NCI-H2107 treated with DMSO at 0.1 percent for 48 hours (cell line): Measurements from ENCODE around the gene ZNF106.

Source experiments
- DNase-seq: peaks from one replicate; lab custom pipeline; 2025; ENCODE audit not compliant: unreplicated experiment; lab: John Stamatoyannopoulos, UW

Gene ZNF106

GRCh38 chr15:42482701-42483100 is 8.2 kb downstream of the ZNF106 start:
- no peak for DNase-seq

- no peak for DNase-seq
Observed at GRCh38 chr15:42474827-42475226, 16.1 kb downstream of the ZNF106 start.

- no peak for DNase-seq
Observed at GRCh38 chr15:42471002-42471401, 19.9 kb downstream of the ZNF106 start.

GRCh38 chr15:42465520-42466259 is 25.3 kb downstream of the ZNF106 start:
- DNase-seq, result no peak

- no peak for DNase-seq
Observed at GRCh38 chr15:42461261-42461660, 29.7 kb downstream of the ZNF106 start.

- DNase-seq, result no peak
Observed at GRCh38 chr15:42457445-42458442, 33.2 kb downstream of the ZNF106 start.

GRCh38 chr15:42456971-42457370 is 34.0 kb downstream of the ZNF106 start:
- no peak for DNase-seq

- DNase-seq, result no peak
Observed at GRCh38 chr15:42456531-42456930, 34.4 kb downstream of the ZNF106 start.

- DNase-seq, result no peak
Observed at GRCh38 chr15:42453826-42454225, 37.1 kb downstream of the ZNF106 start.

- DNase-seq, result no peak
Observed at GRCh38 chr15:42450425-42450790, 40.5 kb downstream of the ZNF106 start.

GRCh38 chr15:42449770-42450424 is 41.0 kb downstream of the ZNF106 start:
- no peak for DNase-seq

GRCh38 chr15:42448281-42448680 is 42.7 kb downstream of the ZNF106 start:
- DNase-seq, result no peak

GRCh38 chr15:42447599-42447998 is 43.3 kb downstream of the ZNF106 start:
- no peak for DNase-seq

- no peak for DNase-seq
Observed at GRCh38 chr15:42445551-42445950, 45.4 kb downstream of the ZNF106 start.

GRCh38 chr15:42444415-42445063 is 46.4 kb downstream of the ZNF106 start:
- DNase-seq, result no peak

- no peak for DNase-seq
Observed at GRCh38 chr15:42427429-42428223, 63.3 kb downstream of the ZNF106 start.

GRCh38 chr15:42421376-42421775 is 69.6 kb downstream of the ZNF106 start:
- no peak for DNase-seq

- no peak for DNase-seq
Observed at GRCh38 chr15:42419369-42419768, 71.6 kb downstream of the ZNF106 start.

- DNase-seq, result no peak
Observed at GRCh38 chr15:42413920-42414319, 77.0 kb downstream of the ZNF106 start.

GRCh38 chr15:42411884-42412283 is 79.1 kb downstream of the ZNF106 start:
- DNase-seq, result no peak
